NCI-H460 (cell line): ENCODE results near the gene UBE3B. TPM values are rescaled to one million over a fixed set of nuclear protein-coding genes. Genes with fewer than 3 reads are reported as not detected.

ENCODE experiments used
- DNase-seq: peaks from one replicate; pipeline ENCODE4 v3.0.0-alpha.2; 2016; ENCODE audit warnings: low read depth; ENCODE audit errors: extremely low read depth
- total RNA-seq: library from RNA; depleted of rRNA; stranded (reverse); fragments of >200 nt; shearing (Covaris generic); gene quantifications from 2 replicates; pipeline ENCODE4 v1.2.3, GENCODE V29; 2014

Gene UBE3B
- total RNA-seq, 1 experiment from 2014 or later = 27.1 TPM

- no peak for DNase-seq
Observed at GRCh38 chr12:109549613-109550270, 72.3 kb downstream of the UBE3B start.

- DNase-seq = no peak
Observed at GRCh38 chr12:109550281-109550680, 72.8 kb downstream of the UBE3B start.

GRCh38 chr12:109551108-109551507, 73.7 kb downstream of the UBE3B start:
- DNase-seq = no peak

GRCh38 chr12:109552971-109553370, 75.5 kb downstream of the UBE3B start:
- DNase-seq = no peak

GRCh38 chr12:109553483-109553882, 76.0 kb downstream of the UBE3B start:
- DNase-seq = no peak

- no peak for DNase-seq
Observed at GRCh38 chr12:109553906-109554500, 76.6 kb downstream of the UBE3B start.

GRCh38 chr12:109554761-109555160, 77.3 kb downstream of the UBE3B start:
- no peak for DNase-seq

GRCh38 chr12:109555431-109556315, 78.2 kb downstream of the UBE3B start:
- no peak for DNase-seq

- DNase-seq = no peak
Observed at GRCh38 chr12:109557200-109557599, 79.8 kb downstream of the UBE3B start.

GRCh38 chr12:109557805-109558204, 80.4 kb downstream of the UBE3B start:
- no peak for DNase-seq

GRCh38 chr12:109558374-109559199, 81.2 kb downstream of the UBE3B start:
- DNase-seq = no peak

- DNase-seq = no peak
Observed at GRCh38 chr12:109559200-109559505, 81.7 kb downstream of the UBE3B start.

- no peak for DNase-seq
Observed at GRCh38 chr12:109559601-109560000, 82.2 kb downstream of the UBE3B start.

- DNase-seq = no peak
Observed at GRCh38 chr12:109560867-109561710, 83.7 kb downstream of the UBE3B start.

- no peak for DNase-seq
Observed at GRCh38 chr12:109561711-109562030, 84.2 kb downstream of the UBE3B start.

- DNase-seq = no peak
Observed at GRCh38 chr12:109562871-109563270, 85.4 kb downstream of the UBE3B start.

GRCh38 chr12:109563291-109564284, 86.2 kb downstream of the UBE3B start:
- no peak for DNase-seq

- DNase-seq = no peak
Observed at GRCh38 chr12:109566424-109566823, 89.0 kb downstream of the UBE3B start.

- DNase-seq = no peak
Observed at GRCh38 chr12:109567296-109567695, 89.9 kb downstream of the UBE3B start.
